ENCODE results near the gene DUS1L.

The DUS1L gene

DNA sequence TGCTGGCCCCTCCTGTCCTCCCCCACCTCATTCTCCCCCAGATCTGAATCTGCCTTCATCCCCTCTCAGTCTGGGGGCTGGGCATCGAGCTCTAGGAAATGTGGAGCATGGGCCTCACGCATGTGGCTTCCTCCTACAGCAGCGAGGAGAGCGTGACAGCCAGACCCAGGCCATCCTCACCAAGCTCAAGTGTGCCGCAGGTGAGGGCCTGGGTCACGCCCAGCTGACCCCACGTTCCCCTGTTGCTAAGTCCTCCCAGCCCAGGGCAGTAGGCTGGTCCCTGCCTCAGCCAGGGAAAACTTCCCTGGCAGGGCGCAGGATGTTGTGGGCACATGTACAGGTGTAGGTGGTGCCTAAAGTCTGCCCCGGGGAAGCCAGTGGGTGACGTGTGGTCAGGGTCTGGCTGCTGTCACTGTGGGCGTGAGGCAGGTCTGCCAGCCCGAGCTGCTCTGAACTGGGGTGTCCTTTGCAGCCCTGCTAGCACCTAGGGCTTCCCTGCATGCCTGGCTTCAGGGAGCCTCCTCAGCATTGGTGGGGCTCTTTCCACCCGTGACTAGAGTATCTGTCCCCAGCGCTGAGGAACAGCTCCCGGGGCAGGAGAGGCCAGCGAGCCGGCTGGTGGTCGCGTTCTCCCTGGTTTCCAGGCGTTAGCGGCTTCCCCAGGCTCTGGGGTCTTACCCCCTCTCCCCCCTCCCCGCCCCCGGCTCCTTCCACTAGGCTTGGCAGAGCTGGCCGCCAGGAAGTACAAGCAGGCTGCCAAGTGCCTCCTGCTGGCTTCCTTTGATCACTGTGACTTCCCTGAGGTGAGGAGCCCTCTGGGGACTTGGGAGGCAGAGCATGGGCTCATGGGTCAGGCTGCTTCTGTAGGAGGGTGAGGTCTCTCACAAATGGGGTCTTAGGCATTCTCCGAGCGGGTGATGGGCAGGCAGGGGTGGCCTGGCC lies 10.3 kb downstream of the DUS1L start:
- FAIRE-seq, result no peak

GRCh38 chr17:82054351-82055022 lies 11.1 kb downstream of the DUS1L start:
- FAIRE-seq, result no peak

- no peak for FAIRE-seq
These were observed 11.9 kb downstream of the DUS1L start for GRCh38 chr17:82053556-82054263.

GRCh38 chr17:82053130-82053529 lies 12.5 kb downstream of the DUS1L start:
- FAIRE-seq, result no peak

DNA sequence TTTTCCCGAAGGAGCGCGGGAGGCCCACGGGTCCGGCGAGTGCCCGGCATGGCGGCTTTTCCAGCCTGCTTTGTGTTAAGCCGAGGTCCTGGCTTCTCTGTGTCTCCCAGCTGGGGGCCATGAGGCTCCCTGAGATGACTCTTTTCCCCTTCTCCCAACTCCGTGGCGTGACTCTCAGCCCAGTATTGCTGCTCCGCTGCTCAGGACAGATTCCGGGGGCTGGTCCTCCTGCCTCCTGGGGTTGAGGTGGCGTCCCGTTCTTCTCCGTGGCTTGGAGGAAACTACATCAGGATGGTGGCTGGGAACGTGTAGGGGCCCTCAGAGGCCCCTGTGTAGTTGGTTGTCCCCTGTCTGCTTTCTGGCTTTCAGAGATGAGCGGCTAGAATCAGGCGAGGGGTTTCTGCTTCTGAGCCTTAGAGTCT lies 13.0 kb downstream of the DUS1L start:
- no peak for FAIRE-seq

- FAIRE-seq, result no peak
These were observed 13.6 kb downstream of the DUS1L start, which contains the start of the genes GPS1 and RFNG for GRCh38 chr17:82051776-82052637. TSS of gene GPS1 (plus strand) at chr17:82051898. CDS start at chr17:82051932, 34 bp downstream. TSS of gene RFNG (minus strand) at chr17:82051811. CDS start at chr17:82051766, 45 bp downstream.

DNA sequence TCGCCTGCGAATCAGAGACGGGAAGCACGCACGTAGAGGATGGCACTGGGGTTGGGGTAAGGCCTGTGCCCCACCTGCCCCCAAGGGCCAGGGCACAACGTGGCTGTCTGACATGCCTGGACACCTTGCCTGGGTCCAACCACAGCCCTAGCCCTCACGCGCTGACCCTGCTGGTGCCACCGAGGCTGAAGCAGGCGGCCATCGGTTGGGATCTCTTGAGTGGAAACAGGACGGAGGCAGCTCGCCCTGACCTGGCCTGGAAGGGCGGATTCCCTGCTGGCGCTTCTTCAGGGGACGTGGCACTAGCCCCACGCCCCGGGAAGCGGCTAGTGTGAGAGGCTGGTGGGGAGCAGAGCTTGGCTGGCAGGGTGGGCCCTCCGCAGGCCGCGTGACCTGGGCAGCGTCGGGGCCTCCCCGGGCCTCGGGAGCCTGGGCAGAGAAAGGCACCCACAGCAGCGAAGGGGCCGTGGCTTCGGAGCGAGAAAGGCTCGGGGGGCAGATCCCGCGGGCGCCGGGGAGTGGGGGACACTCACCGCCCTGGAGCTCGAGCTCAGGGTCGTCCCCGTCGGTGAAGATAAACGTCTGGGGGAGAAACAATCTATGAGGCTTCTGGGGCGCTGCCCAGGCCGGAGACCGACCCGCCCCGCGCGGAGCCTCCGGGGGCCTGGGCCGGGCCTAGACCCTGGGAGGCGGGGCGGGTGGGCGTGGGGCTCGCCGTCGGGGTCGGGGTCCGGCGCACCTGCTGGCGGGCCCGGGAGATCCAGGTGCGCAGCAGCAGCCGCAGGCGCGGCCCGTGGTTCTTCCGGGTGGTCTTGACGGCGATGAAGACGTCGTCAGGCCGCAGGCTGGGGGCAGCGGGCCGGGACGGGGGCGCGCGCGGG lies 14.6 kb downstream of the DUS1L start:
- FAIRE-seq, result no peak

DNA sequence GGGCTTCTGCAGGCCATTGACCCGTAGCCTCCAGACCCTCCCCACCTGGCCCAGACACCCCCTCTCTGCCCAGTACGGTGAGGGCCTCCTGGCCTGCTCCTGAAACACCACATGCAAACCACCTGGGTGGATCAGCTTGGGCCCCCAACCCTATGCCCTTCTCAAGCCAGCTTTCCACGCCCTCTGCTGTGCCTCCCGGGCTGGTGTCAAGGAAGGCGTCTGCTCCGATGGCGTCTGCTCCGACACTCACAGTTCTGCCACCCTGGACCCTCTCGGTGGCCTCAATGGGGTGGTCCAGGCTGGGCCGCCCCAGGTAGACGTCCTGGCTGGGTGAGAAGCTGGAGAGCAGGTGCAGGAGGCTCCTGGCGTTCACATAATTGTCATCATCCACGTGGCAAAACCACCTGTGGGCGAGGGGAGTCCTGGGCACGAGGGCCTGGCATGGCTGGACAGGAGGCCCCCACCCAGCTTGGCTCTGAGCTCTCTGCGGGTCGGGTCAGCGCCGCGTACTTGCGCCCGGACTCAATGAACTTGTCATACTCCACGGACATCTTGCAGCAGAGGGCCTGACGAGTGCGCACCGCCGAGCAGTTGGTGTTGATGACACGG lies 15.3 kb downstream of the DUS1L start:
- no peak for FAIRE-seq

DNA sequence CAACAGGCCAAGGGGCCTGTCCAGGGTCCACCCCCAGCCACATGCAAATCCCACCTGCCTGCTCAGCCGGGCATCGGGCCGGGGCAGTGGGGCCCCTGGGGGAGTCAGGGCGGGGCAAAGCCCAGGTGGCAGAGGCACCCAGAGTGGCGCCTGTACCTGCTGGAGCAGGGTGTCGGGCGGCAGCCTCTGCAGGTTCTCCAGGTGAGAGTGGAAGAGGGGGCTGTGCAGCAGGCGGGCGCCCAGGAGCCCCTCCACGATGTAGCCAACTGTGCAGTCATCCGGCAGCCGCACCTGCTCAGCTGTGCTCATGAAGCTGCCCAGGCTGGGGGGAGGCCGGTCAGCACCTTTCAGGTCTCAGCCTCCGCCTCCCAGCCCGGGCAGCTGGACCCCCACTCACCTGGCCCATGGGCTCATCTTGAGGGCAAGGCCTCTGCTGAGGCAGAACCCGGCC lies 16.1 kb downstream of the DUS1L start:
- FAIRE-seq, result no peak

GRCh38 chr17:82049106-82049505 lies 16.5 kb downstream of the DUS1L start:
- no peak for FAIRE-seq

GRCh38 chr17:82048571-82048971 lies 17.0 kb downstream of the DUS1L start:
- FAIRE-seq, result no peak

DNA sequence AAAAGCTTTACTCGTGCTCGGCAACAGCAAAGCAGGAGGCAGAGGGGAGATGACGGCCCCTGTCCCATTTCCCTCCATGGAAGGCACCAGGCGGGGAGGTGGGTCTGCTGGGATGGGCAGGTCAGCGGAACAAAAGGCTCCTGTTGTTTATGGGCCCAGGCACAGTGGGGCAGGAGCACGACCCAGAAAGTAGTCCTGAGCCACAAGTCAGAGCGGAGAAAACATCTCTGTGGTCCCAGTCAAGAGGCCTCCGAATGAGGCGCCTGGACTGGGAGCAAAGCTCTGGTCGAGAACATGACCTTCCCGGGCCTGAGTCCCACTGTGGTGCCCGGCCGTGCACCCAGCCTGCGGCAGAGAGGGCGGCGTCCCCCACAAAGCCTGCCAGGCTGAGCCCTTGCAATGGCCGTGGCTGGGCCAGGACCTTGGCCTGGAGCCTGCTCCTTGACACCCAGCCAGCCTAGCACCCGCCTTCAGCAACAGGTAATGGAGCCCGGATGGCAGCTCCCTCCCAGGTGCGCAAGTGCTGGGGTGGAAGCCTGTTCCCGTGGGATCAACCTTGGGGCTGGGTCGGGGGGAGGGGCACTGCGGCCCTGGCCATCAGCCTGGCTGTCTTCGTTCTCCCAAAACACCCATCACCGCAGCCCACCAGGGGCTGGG lies 17.6 kb downstream of the DUS1L start:
- no peak for FAIRE-seq

DNA sequence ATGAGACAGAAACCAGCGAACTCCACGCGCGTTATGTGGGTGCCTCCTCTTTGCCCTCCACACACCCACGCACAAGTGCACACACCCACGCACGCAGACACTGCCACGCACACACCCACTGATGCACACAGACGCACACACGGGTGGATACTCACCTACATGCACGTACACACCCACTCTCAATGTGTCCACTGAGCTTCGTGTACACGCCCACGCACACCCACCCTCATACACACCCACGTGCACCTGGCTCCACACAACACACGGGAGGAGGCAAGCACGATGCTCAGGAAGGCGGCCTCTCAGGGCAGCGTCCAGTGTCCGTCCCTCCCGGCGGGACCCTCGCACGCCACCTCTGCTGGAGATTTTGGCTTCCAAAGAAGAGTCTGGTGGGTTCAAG lies 18.2 kb downstream of the DUS1L start:
- FAIRE-seq, result no peak

DNA sequence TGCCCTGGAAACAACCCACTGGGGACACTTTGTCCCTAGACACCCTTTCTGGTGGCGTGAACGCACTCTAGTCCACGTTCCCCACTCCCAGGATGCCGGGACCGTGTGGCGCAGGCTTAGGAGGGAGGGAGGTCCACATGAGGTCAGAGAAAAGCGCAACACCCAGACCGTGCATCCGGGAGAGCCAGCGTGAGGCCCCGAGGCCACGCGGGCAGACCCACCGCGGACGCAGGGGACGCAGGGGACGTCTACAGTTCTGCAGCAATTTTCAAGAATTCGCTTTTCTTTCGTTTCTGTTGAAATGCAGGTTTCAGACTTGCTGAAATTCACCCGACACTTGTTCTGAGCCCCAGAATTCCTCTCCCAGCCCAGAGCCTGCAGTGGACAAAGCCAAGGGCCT lies 18.7 kb downstream of the DUS1L start:
- FAIRE-seq, result no peak

- FAIRE-seq, result no peak
These were observed 19.6 kb downstream of the DUS1L start for GRCh38 chr17:82045936-82046484.

DNA sequence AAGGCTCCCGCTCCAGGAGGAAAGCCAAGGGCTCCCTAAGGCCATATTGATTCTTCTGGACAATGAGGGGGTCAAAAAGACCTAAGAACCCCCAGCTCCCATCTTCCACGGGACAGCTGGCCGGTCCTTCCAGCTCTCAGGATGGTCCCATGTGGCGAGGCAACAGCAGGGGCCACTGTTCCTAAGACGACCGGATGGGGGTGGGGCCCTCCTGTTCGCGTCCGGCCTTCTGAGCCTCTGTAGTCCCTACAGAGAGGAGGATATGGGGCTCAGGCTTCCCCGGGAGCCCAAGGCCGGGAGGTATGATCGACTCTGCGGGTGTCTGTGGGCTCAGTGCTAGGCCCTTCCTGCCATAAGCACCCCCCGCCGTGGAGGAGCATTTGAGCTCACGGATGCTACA lies 22.1 kb downstream of the DUS1L start:
- FAIRE-seq, result no peak

GRCh38 chr17:82042649-82043048 lies 23.0 kb downstream of the DUS1L start:
- FAIRE-seq, result no peak

GRCh38 chr17:82041144-82041814 lies 24.3 kb downstream of the DUS1L start:
- FAIRE-seq, result no peak

DNA sequence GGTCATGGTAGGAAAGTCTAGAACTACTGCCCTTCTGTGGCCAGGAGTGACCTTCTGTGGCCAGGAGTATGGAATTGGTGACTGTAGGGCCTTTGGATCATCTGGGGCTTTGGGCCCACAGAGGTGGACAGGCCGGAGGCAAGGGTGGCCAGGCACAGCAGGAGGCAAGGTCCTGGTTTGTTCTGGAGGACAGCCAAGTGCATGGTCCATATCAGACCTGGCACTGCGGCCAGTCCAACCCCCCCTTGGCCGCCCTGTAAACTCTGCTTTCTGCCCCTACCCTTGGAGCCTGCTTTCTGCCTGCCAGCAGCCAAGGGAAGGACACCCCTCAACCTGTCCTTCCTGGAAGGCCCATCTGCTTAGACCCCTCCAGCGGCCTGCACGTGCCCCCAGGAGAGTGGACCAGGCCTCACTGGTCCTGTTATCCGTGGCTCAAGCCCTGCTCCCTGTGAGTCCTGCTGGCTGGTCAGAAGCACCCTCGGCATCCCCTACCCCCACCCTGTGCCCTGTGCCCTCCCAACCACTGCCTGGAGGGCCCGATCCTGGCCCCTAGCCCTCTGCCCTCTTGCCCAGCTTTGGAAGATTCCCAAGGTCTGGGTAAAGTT lies 25.8 kb downstream of the DUS1L start:
- FAIRE-seq, result no peak

All from islet of Langerhans (tissue), 1 donor.